ENCODE data around the gene FGFBP1. TPM values are rescaled to one million over a fixed set of nuclear protein-coding genes. Genes with fewer than 3 reads are reported as not detected.

Gene FGFBP1
- polyA plus RNA-seq, 2 of the 4 experiments (the other 2 are of a cell fraction): 1.1 to 4.0 TPM

DNA sequence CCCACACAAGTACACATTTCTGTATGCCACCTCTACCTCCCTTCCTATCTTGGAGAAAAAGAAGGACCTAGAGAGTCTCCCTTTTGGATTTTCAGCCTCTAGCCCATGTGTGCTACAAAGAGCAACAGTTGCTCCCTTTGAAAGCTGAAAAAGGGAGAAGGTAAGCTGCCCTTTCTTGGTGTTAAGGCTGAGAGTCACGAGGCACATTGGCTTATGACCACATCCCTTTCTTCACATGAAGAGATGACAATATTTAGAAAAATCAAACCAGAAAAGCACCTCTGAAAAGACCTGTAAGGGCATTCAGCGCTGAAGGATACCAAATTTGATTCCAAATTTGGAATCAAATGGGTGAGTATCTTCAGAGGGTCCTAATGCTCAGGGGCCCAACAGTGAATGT lies 6.4 kb upstream of the FGFBP1 start:
- H3K9me3 ChIP-seq: no peaks in the 10 kb centered on the region
- H3K27ac ChIP-seq: no peak overlapping the region
- DNase-seq (ENCODE audit: low read depth in 1 of 2, low spot score in 1 of 2): no peak
- ChIA-PET CTCF (interaction anchor here (1.7 to 3.0 kb wide), 3 partner anchors 11 to 65 kb away, joined by 4 to 14 read pairs (median 8); no protein-coding TSS in a partner anchor), POLR2A (no interaction called here)
- FAIRE-seq: no peak
- WGBS (ENCODE audit: missing lambda C conversion rate): 59% methylated on average over 2 of the region's 2 CpGs
- H3K4me2 ChIP-seq: no peak overlapping the region
- H3K4me1 ChIP-seq: no peaks in the 10 kb centered on the region
- H3K4me3 ChIP-seq: no peak overlapping the region
- TF ChIP-seq KDM5A (IDR thresholded peaks at IDR 0.05) (no peak), ZC3H11A (IDR thresholded peaks at IDR 0.05) (no peak)
- no peak for ATAC-seq

DNA sequence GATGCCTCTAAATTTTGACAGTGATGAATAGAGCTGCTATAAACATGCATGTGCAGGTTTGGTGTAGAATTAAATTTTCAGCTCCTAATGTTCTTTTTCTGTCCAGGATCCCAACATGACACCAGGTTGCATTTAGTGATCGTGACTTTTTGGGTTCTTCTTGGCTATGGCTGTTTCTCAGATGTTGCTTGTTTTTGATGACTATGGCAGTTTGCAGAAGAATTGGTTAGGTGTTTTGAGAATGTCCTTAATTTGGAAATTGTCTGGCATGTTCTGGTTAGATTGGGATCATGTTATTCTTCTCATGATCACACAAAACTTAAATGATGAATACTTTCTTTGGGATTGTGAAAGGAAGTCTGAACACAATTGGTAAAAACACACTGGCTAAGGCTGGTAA lies 3.7 kb upstream of the FGFBP1 start:
- WGBS (ENCODE audit: missing lambda C conversion rate): 100% methylated on average over 1 of the region's 1 CpG
- peaks cover 7% of the 10 kb centered on the region for H3K4me1 ChIP-seq
- ATAC-seq (no peak), FAIRE-seq (no peak), DNase-seq (ENCODE audit: low read depth in 1 of 2, low spot score in 1 of 2) (no peak)
- no peak overlapping the region for H3K27ac ChIP-seq
- no peak overlapping the region for H3K4me3 ChIP-seq
- H3K9me3 ChIP-seq: no peaks in the 10 kb centered on the region
- H3K4me2 ChIP-seq: no peak overlapping the region
- TF ChIP-seq NR3C1 (IDR thresholded peaks at IDR 0.05) (no peak), RARB (CRISPR knock-in tag; IDR thresholded peaks at IDR 0.05) (no peak), POLR2AphosphoS2 (conservative IDR thresholded peaks at IDR 0.05; ENCODE audit: low read length) (no peak), MAFK (IDR thresholded peaks at IDR 0.05; ENCODE audit: partially characterized antibody) (peak; percentile 77), CHD2 (IDR thresholded peaks at IDR 0.05; ENCODE audit: low read length, partially characterized antibody) (no peak), FOSB (CRISPR knock-in tag; IDR thresholded peaks at IDR 0.05) (no peak), RAD21 (conservative IDR thresholded peaks at IDR 0.05 in 1 of 2, IDR thresholded peaks at IDR 0.05 in 1 of 2) (no peak)
- TF ChIP-seq, protein P1, sequence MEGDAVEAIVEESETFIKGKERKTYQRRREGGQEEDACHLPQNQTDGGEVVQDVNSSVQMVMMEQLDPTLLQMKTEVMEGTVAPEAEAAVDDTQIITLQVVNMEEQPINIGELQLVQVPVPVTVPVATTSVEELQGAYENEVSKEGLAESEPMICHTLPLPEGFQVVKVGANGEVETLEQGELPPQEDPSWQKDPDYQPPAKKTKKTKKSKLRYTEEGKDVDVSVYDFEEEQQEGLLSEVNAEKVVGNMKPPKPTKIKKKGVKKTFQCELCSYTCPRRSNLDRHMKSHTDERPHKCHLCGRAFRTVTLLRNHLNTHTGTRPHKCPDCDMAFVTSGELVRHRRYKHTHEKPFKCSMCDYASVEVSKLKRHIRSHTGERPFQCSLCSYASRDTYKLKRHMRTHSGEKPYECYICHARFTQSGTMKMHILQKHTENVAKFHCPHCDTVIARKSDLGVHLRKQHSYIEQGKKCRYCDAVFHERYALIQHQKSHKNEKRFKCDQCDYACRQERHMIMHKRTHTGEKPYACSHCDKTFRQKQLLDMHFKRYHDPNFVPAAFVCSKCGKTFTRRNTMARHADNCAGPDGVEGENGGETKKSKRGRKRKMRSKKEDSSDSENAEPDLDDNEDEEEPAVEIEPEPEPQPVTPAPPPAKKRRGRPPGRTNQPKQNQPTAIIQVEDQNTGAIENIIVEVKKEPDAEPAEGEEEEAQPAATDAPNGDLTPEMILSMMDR (IDR thresholded peaks at IDR 0.05): no peak
- CTCF ChIA-PET: interaction anchor here (1.3 to 3.0 kb wide), 2 partner anchors 14 to 59 kb away, joined by 7 to 15 read pairs; no protein-coding TSS in a partner anchor
- POLR2A ChIA-PET: no interaction called here

DNA sequence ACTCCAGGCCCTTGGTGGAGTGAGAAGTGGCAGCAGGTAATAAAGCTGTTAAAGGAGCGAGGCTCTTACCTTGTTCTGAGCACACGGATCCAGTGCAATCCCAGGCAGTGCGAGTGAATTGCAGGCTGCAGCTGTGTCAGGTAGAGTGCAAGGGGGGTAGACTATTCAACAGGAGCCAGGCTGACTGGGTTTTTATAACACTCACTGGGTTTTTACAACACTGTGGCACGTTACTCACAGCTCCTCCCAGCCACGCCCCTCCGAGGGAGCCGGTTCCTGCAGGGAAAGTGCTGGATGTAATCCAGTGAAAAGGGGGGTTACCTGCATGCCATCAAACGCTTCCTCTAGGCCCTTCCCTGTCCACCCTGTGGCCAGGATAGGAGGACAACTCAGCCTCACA lies 358 bp downstream of the FGFBP1 start:
- Histone ChIP-seq H3K4me3 (no peak overlapping the region), H3K27ac (peak overlapping the region in 1 of 2 experiments; percentile 72; a peak in 3 of 6 replicates), H3K4me1 (peaks cover 7% of the 10 kb centered on the region), H3K4me2 (peak overlapping the region; percentile 56), H3K9me3 (no peaks in the 10 kb centered on the region)
- CTCF ChIA-PET: interaction anchor here (1.2 to 5.2 kb wide), 4 partner anchors 16 to 132 kb away, joined by 3 to 31 read pairs (median 6); no protein-coding TSS in a partner anchor
- WGBS (ENCODE audit: missing lambda C conversion rate): 22% methylated on average over 8 of the region's 8 CpGs
- POLR2A ChIA-PET: interaction anchor here (0.6 kb wide), 1 partner anchor 10 kb away, joined by 9 read pairs; no protein-coding TSS in a partner anchor
- FAIRE-seq: no peak
- DNase-seq (ENCODE audit: low read depth in 1 of 2, low spot score in 1 of 2): peak; percentile 17 to 26
- TF ChIP-seq BHLHE40 (IDR thresholded peaks at IDR 0.05; ENCODE audit: low read depth, low read length) (no peak), NPAS2 (CRISPR knock-in tag; IDR thresholded peaks at IDR 0.05; ENCODE audit: borderline replicate concordance) (no peak), ZFP36 (IDR thresholded peaks at IDR 0.05; ENCODE audit: borderline replicate concordance, partially characterized antibody) (no peak), MYC (IDR thresholded peaks at IDR 0.05; ENCODE audit: borderline replicate concordance, low read length) (no peak), ZC3H11A (IDR thresholded peaks at IDR 0.05) (no peak), ZSCAN20 (CRISPR knock-in tag; IDR thresholded peaks at IDR 0.05) (no peak)
- ATAC-seq: peak; percentile 59 to 66

DNA sequence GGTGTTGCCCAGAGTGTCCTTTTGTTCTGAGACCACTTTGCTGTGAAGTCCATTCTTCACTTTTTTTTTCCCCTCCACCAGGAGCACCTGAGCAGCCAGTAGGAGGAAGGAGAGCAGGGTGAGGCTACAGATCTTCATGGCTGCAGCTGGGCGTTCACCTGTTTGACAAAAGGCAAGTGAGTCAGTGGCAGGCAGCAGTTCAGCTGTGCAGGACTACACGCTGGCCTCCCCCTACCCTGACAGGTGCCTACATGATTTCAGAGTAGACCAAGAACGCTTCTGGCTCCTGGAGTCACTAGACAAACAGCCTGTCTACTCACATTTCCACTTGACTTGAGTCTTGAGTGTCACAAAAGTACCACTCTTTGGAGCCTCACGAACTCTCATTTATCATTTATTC lies 2.0 kb downstream of the FGFBP1 start:
- POLR2A ChIA-PET: no interaction called here
- no peak for DNase-seq (ENCODE audit: low read depth in 1 of 2, low spot score in 1 of 2)
- Histone ChIP-seq H3K4me3 (no peak overlapping the region), H3K4me1 (peaks cover 7% of the 10 kb centered on the region), H3K9me3 (no peaks in the 10 kb centered on the region), H3K27ac (no peak overlapping the region), H3K4me2 (no peak overlapping the region)
- FAIRE-seq: no peak
- ATAC-seq: no peak
- 75% methylated on average over 4 of the region's 4 CpGs for WGBS (ENCODE audit: missing lambda C conversion rate)
- CTCF ChIA-PET: interaction anchor here (0.9 to 5.2 kb wide), 5 partner anchors 20 to 64 kb away, joined by 3 to 31 read pairs (median 4); no protein-coding TSS in a partner anchor
- TF ChIP-seq, protein P2, sequence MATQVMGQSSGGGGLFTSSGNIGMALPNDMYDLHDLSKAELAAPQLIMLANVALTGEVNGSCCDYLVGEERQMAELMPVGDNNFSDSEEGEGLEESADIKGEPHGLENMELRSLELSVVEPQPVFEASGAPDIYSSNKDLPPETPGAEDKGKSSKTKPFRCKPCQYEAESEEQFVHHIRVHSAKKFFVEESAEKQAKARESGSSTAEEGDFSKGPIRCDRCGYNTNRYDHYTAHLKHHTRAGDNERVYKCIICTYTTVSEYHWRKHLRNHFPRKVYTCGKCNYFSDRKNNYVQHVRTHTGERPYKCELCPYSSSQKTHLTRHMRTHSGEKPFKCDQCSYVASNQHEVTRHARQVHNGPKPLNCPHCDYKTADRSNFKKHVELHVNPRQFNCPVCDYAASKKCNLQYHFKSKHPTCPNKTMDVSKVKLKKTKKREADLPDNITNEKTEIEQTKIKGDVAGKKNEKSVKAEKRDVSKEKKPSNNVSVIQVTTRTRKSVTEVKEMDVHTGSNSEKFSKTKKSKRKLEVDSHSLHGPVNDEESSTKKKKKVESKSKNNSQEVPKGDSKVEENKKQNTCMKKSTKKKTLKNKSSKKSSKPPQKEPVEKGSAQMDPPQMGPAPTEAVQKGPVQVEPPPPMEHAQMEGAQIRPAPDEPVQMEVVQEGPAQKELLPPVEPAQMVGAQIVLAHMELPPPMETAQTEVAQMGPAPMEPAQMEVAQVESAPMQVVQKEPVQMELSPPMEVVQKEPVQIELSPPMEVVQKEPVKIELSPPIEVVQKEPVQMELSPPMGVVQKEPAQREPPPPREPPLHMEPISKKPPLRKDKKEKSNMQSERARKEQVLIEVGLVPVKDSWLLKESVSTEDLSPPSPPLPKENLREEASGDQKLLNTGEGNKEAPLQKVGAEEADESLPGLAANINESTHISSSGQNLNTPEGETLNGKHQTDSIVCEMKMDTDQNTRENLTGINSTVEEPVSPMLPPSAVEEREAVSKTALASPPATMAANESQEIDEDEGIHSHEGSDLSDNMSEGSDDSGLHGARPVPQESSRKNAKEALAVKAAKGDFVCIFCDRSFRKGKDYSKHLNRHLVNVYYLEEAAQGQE (IDR thresholded peaks at IDR 0.05): no peak
- TF ChIP-seq, protein P1 (IDR thresholded peaks at IDR 0.05): no peak
- TF ChIP-seq NR3C1 (IDR thresholded peaks at IDR 0.05): no peak
- no peak for TF ChIP-seq POLR2A (IDR thresholded peaks at IDR 0.05; ENCODE audit: low read length)
- TF ChIP-seq, protein P3, sequence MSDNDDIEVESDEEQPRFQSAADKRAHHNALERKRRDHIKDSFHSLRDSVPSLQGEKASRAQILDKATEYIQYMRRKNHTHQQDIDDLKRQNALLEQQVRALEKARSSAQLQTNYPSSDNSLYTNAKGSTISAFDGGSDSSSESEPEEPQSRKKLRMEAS (IDR thresholded peaks at IDR 0.05): no peak
- TF ChIP-seq ZC3H11A (IDR thresholded peaks at IDR 0.05): no peak
- TF ChIP-seq PHF8 (IDR thresholded peaks at IDR 0.05; ENCODE audit: borderline replicate concordance, low read depth): no peak
- TF ChIP-seq JUNB (IDR thresholded peaks at IDR 0.05): no peak
- TF ChIP-seq, protein P4, sequence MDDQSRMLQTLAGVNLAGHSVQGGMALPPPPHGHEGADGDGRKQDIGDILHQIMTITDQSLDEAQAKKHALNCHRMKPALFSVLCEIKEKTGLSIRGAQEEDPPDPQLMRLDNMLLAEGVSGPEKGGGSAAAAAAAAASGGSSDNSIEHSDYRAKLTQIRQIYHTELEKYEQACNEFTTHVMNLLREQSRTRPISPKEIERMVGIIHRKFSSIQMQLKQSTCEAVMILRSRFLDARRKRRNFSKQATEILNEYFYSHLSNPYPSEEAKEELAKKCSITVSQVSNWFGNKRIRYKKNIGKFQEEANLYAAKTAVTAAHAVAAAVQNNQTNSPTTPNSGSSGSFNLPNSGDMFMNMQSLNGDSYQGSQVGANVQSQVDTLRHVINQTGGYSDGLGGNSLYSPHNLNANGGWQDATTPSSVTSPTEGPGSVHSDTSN (IDR thresholded peaks at IDR 0.05): no peak
- TF ChIP-seq ZNF302 (CRISPR knock-in tag; IDR thresholded peaks at IDR 0.05): no peak
